HG02798 (cell line): ENCODE results near the gene NCOA6.
"Not testable (repeated sequence)": the region's sequence is repeated elsewhere in the genome, so short reads cannot be mapped to it uniquely, and the experiment has no call there.

Source experiments
- ATAC-seq: cut with Tn5 transposase; IDR thresholded peaks from one replicate; pipeline ENCODE4 v1.9.1; 2021; ENCODE audit warnings: mild to moderate bottlenecking; ENCODE audit not compliant: unreplicated experiment, poor library complexity

The NCOA6 gene

GRCh38 chr20:34729416-34729815 is 96.0 kb downstream of the NCOA6 start:
- no peak for ATAC-seq

GRCh38 chr20:34724172-34724571 is 101.3 kb downstream of the NCOA6 start:
- no peak for ATAC-seq

- ATAC-seq: not testable (repeated sequence)
Measured at GRCh38 chr20:34722560-34722959, 102.9 kb downstream of the NCOA6 start.

GRCh38 chr20:34720266-34720665 is 105.2 kb downstream of the NCOA6 start:
- ATAC-seq: no peak

- peak; percentile 92 for ATAC-seq
Measured at GRCh38 chr20:34719242-34720017, 106.0 kb downstream of the NCOA6 start.

- no peak for ATAC-seq
Measured at GRCh38 chr20:34717230-34718095, 108.0 kb downstream of the NCOA6 start.

GRCh38 chr20:34716921-34717229 is 108.6 kb downstream of the NCOA6 start:
- ATAC-seq: no peak

GRCh38 chr20:34715384-34715783 is 110.1 kb downstream of the NCOA6 start:
- ATAC-seq: no peak

GRCh38 chr20:34713944-34714515 is 111.4 kb downstream of the NCOA6 start:
- ATAC-seq: not testable (repeated sequence)

- ATAC-seq: no peak
Measured at GRCh38 chr20:34713194-34713943, 112.1 kb downstream of the NCOA6 start.

GRCh38 chr20:34712525-34713192 is 112.8 kb downstream of the NCOA6 start:
- no peak for ATAC-seq

GRCh38 chr20:34711813-34712430 is 113.5 kb downstream of the NCOA6 start:
- ATAC-seq: no peak

- ATAC-seq: no peak
Measured at GRCh38 chr20:34710861-34711574, 114.4 kb downstream of the NCOA6 start.

- ATAC-seq: no peak
Measured at GRCh38 chr20:34710568-34710839, 114.9 kb downstream of the NCOA6 start.

- peak; percentile 46 for ATAC-seq
Measured at GRCh38 chr20:34709831-34710567, 115.5 kb downstream of the NCOA6 start.

- peak; percentile 54 for ATAC-seq
Measured at GRCh38 chr20:34709044-34709830, 116.2 kb downstream of the NCOA6 start.

- no peak for ATAC-seq
Measured at GRCh38 chr20:34708621-34709043, 116.8 kb downstream of the NCOA6 start.
